Vagina (tissue), 2 donors: ENCODE measurements around the gene ULK2. TPM values are rescaled to one million over a fixed set of nuclear protein-coding genes. Genes with fewer than 3 reads are reported as not detected.

ENCODE experiments used
- DNase-seq, 2 donors: peaks; one replicate each; pipeline ENCODE4 v3.0.0-alpha.2; 2017; ENCODE audit errors: extremely low spot score in 2 of 2
- H3K27ac ChIP-seq: fragments of 200-600 bp; sonication (generic); one replicate; pipeline ENCODE4 v1.5.1; 2019
- H3K27me3 ChIP-seq: fragments of 200-600 bp; sonication (generic); one replicate; pipeline ENCODE4 v1.5.1; 2019
- H3K36me3 ChIP-seq, 2 donors: fragments of 200-600 bp; sonication (generic); one replicate each; pipeline ENCODE4 v1.5.1; 2017 to 2019
- H3K4me1 ChIP-seq: fragments of 200-600 bp; sonication (generic); one replicate; pipeline ENCODE4 v1.5.1; 2019
- H3K4me3 ChIP-seq, 2 donors: fragments of 200-600 bp; sonication (generic); 1 replicate in 1 of 2; 2 replicates in 1 of 2; pipeline ENCODE4 v1.5.1; 2016 to 2019
- H3K9me3 ChIP-seq: fragments of 200-600 bp; sonication (generic); one replicate; pipeline ENCODE4 v1.5.1; 2019
- POLR2A ChIP-seq, 2 donors: fragments of 450-650 bp; IDR thresholded peaks; one replicate each; pipeline ENCODE4 v1.6.1; 2017; ENCODE audit warnings: antibody characterized with exemption in 2 of 2, mild to moderate bottlenecking in 2 of 2, moderate library complexity in 2 of 2
- POLR2AphosphoS5 ChIP-seq, 2 donors: sonication (generic); formaldehyde crosslinking; IDR thresholded peaks; one replicate each; pipeline ENCODE4 v1.9.0; 2017; ENCODE audit warnings: antibody characterized with exemption in 2 of 2, mild to moderate bottlenecking in 2 of 2, low read depth in 1 of 2; ENCODE audit not compliant: insufficient read depth in 1 of 2
- intact Hi-C: fragments of 100-400 bp; cut with DNase I; formaldehyde crosslinking; loops from one replicate; pipeline ENCODE4 v1.15.1; 2023
- small RNA-seq: library from RNA; depleted of rRNA; stranded (forward); fragments of <200 nt; gene quantifications from one replicate; pipeline ENCODE3, GENCODE V24; 2016
- total RNA-seq: library from RNA; depleted of rRNA; stranded (reverse); fragments of >200 nt; gene quantifications from one replicate; pipeline ENCODE4 v1.2.3, GENCODE V29; 2016
- TF ChIP-seq, protein P1 (sequence below), 3 experiments: fragments of 450-650 bp in 2 of 3; fragments of 200-600 bp in 1 of 3; sonication (generic) in 1 of 3; IDR thresholded peaks; one replicate each; pipeline ENCODE4 v1.5.1; 2017 to 2019; ENCODE audit warnings: antibody characterized with exemption in 3 of 3, mild to moderate bottlenecking in 2 of 3, moderate library complexity in 2 of 3

The ULK2 gene
- total RNA-seq, 1 donor from 2014 or later, result 25.3 TPM

DNA sequence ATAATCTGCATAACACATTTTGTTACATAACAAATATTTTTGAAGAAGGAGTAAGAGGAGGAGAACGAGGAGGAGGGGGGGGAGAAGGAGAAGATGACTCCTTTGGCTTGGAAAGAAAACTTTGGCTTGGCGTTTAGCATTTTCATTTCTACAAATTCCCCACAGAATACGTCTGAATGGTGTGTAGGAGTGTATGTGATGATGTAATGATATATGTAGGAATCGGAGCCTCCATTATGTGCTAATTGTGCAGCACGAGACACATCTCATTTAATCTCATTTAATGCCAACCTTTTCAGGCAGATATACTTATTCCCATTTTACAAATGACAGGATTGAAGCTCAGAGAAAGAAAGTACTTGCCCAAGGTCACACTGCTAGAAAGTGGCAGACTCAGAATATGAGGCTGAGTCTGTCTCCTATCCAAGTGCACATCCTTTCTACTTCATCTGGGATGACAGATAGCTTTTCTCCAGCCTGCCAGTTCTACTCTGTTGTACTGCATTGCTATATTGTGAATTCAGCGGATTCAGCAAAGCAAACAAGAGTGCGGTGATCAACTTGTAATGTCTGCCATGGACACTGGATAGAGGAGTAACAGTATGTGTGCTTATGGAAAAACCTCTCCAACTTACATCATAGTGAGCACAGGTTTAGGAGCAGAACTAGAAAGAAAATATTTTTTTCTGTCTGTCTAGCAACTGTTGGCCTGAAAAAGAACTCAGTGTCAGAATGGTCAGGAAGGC lies 140.9 kb downstream of the ULK2 start:
- no peak overlapping the region for H3K4me3 ChIP-seq
- H3K36me3 ChIP-seq, result no peaks in the 10 kb centered on the region
- H3K4me1 ChIP-seq, result peaks cover 62% of the 10 kb centered on the region
- DNase-seq, result no peak
- no peaks in the 10 kb centered on the region for H3K27me3 ChIP-seq
- no peaks in the 10 kb centered on the region for H3K9me3 ChIP-seq
- H3K27ac ChIP-seq, result peak overlapping the region; percentile 95
- TF ChIP-seq POLR2AphosphoS5 (IDR thresholded peaks at IDR 0.05; ENCODE audit: insufficient read depth in 1 of 2, low read depth in 1 of 2), result no peak
- TF ChIP-seq, protein P1, sequence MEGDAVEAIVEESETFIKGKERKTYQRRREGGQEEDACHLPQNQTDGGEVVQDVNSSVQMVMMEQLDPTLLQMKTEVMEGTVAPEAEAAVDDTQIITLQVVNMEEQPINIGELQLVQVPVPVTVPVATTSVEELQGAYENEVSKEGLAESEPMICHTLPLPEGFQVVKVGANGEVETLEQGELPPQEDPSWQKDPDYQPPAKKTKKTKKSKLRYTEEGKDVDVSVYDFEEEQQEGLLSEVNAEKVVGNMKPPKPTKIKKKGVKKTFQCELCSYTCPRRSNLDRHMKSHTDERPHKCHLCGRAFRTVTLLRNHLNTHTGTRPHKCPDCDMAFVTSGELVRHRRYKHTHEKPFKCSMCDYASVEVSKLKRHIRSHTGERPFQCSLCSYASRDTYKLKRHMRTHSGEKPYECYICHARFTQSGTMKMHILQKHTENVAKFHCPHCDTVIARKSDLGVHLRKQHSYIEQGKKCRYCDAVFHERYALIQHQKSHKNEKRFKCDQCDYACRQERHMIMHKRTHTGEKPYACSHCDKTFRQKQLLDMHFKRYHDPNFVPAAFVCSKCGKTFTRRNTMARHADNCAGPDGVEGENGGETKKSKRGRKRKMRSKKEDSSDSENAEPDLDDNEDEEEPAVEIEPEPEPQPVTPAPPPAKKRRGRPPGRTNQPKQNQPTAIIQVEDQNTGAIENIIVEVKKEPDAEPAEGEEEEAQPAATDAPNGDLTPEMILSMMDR (IDR thresholded peaks at IDR 0.05), result no peak
- no peak for TF ChIP-seq POLR2A (IDR thresholded peaks at IDR 0.05)
- intact Hi-C loops, result no loop called here

DNA sequence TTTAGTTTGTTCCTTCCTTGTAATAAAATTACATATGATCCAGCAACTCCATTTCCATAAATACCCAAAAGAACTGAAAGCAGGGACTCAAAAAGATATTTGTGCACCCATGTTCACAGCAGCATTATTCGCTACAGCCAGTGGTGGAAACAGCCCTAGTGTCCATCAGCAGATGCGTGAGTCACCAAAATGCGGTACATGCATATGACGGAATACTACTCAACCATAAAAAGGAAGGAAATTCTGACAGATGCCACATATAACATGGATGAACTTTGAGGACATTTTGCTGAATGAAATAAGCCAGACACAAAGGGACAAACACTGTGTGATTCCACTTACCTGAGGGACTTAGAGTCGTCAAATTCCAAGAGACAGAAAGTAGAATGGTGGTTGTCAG lies 142.2 kb downstream of the ULK2 start:
- no peak overlapping the region for H3K4me3 ChIP-seq
- TF ChIP-seq POLR2AphosphoS5 (IDR thresholded peaks at IDR 0.05; ENCODE audit: insufficient read depth in 1 of 2, low read depth in 1 of 2) (no peak), POLR2A (IDR thresholded peaks at IDR 0.05) (no peak)
- H3K36me3 ChIP-seq, result no peaks in the 10 kb centered on the region
- H3K27me3 ChIP-seq, result no peaks in the 10 kb centered on the region
- peak overlapping the region; percentile 95 for H3K27ac ChIP-seq
- no peak for DNase-seq
- H3K9me3 ChIP-seq, result no peaks in the 10 kb centered on the region
- peaks cover 67% of the 10 kb centered on the region for H3K4me1 ChIP-seq
- intact Hi-C loops, result no loop called here

DNA sequence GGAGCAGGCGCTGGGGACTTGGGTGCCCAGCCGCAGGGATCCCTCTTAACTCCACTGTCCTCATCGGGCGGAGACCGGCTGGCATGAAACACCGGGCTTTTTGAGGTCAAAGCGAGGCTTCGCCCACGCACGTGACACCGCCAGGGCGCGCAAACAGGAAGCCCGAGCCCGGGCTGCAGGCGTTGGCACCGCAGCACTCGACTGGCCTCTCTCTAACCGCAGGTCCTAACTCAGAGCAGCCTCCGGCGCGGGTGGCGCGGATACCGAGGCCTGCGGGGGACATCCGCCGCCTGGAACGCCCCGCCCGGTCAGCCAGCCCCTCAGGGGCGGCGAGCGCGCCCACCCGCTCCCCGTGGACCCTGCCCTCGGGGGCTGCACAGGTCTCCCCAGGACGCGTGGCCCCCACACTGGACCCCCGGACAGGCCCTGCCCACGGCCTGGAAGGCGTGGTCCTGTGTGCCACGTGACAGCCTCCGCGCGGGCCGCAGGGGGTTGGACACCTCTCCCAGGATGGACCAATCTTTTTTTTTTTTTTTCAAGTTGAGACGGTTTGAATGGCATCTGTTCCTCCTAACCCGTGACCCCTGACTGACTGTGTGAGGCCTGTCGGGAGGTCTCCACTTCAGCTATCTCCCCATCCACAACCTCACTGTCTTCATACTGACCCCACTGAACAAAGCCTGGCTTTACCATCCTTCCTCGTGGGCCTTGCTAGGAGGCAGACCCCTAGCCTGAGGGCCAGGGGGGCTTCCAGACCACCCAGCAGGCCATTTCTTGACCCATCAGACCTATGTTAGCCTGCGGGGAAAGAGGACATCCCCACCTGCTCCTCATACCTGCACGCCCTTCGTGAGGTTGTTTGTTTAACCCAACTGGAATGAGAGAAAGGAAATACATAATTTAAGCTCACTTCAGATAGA lies 143.0 kb downstream of the ULK2 start:
- DNase-seq, result no peak
- peak; percentile 7 to 41 for TF ChIP-seq POLR2AphosphoS5 (IDR thresholded peaks at IDR 0.05; ENCODE audit: insufficient read depth in 1 of 2, low read depth in 1 of 2)
- no peak for TF ChIP-seq POLR2A (IDR thresholded peaks at IDR 0.05)
- Histone ChIP-seq H3K4me1 (peaks cover 71% of the 10 kb centered on the region), H3K27me3 (no peaks in the 10 kb centered on the region), H3K4me3 (peak overlapping the region; percentile 15 to 24), H3K36me3 (no peaks in the 10 kb centered on the region), H3K9me3 (no peaks in the 10 kb centered on the region), H3K27ac (peak overlapping the region; percentile 95)
- intact Hi-C loops, result no loop called here

DNA sequence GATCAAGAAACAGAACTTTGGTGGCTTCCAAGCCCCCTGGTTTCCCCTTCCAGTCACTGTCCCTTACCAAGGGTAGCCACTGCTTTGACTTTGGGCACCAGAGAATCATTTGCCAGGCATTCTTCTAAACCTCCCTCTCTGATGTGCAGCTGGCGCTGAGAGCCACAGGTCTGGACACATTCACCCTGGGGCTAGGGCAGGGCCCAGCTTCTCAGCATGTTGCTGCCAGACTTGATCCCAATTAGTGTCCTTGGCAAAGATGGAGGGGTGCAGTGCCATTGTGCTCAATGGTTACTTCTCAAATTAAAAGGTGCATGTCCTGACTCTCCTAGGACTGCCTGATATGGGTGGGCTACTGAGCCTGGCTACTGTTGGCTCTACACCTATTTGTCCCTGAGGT lies 143.8 kb downstream of the ULK2 start:
- H3K4me1 ChIP-seq, result peaks cover 69% of the 10 kb centered on the region

More for the DNA sequence above, 143.8 kb downstream of the ULK2 start:
- H3K27ac ChIP-seq, result peak overlapping the region; percentile 95
- no peaks in the 10 kb centered on the region for H3K36me3 ChIP-seq
- H3K9me3 ChIP-seq, result no peaks in the 10 kb centered on the region
- no peak for DNase-seq
- intact Hi-C loops, result no loop called here
- H3K4me3 ChIP-seq, result no peak overlapping the region
- no peaks in the 10 kb centered on the region for H3K27me3 ChIP-seq
- TF ChIP-seq POLR2A (IDR thresholded peaks at IDR 0.05), result no peak
- TF ChIP-seq POLR2AphosphoS5 (IDR thresholded peaks at IDR 0.05; ENCODE audit: insufficient read depth in 1 of 2, low read depth in 1 of 2), result peak in 1 of 2 donors; percentile 5
- TF ChIP-seq, protein P1 (IDR thresholded peaks at IDR 0.05), result no peak

Small RNA genes lying within 50 kb of the gene (small RNA-seq; reads per million reads assigned to genes)
- not detected for gene AC015726.2

Other genes with a start within 250 kb of the ULK2 start
- gene ALDH3A2, start 219.2 kb downstream of the ULK2 start, total RNA-seq, result 268 TPM
- 0.74 TPM for gene SLC47A2, start 151.4 kb downstream of the ULK2 start, total RNA-seq
- 14.2 TPM for gene ALDH3A1, start 119.6 kb downstream of the ULK2 start, total RNA-seq
- 23.3 TPM for gene AKAP10, start 109.9 kb upstream of the ULK2 start, total RNA-seq
- gene SPECC1, start 141.4 kb upstream of the ULK2 start, total RNA-seq, result 25.3 TPM